HEK293 (cell line): Measurements from ENCODE around the gene ANO2.

Experiments
- CTCF ChIP-seq: fragments of 450-650 bp; formaldehyde crosslinking; IDR thresholded peaks from 2 replicates; pipeline ENCODE4 v1.5.1; 2016; ENCODE audit warnings: missing biosample characterization, missing genetic modification characterization
- PRDM10 ChIP-seq: fragments of 450-650 bp; formaldehyde crosslinking; IDR thresholded peaks from 2 replicates; pipeline ENCODE4 v1.5.1; 2016; ENCODE audit warnings: missing biosample characterization, missing genetic modification characterization
- ZBTB8A ChIP-seq: fragments of 450-650 bp; formaldehyde crosslinking; IDR thresholded peaks from 2 replicates; pipeline ENCODE4 v1.5.1; 2016; ENCODE audit warnings: missing biosample characterization, missing genetic modification characterization
- ZNF132 ChIP-seq: fragments of 450-650 bp; formaldehyde crosslinking; IDR thresholded peaks from 2 replicates; pipeline ENCODE4 v1.5.1; 2017; ENCODE audit warnings: missing biosample characterization, missing genetic modification characterization, borderline replicate concordance
- ZNF529 ChIP-seq: fragments of 450-650 bp; formaldehyde crosslinking; IDR thresholded peaks from 2 replicates; pipeline ENCODE4 v1.5.1; 2017; ENCODE audit warnings: missing genetic modification characterization, missing biosample characterization; ENCODE audit not compliant: insufficient replicate concordance
- ZNF830 ChIP-seq: fragments of 450-650 bp; IDR thresholded peaks from 2 replicates; pipeline ENCODE4 v1.5.0; 2018; ENCODE audit warnings: missing biosample characterization, missing genetic modification characterization, low read depth, mild to moderate bottlenecking, moderate library complexity
- ZSCAN16 ChIP-seq: fragments of 450-650 bp; formaldehyde crosslinking; IDR thresholded peaks from 2 replicates; pipeline ENCODE4 v1.5.1; 2016; ENCODE audit warnings: missing biosample characterization, missing genetic modification characterization

- no peak for TF ChIP-seq ZNF132
- TF ChIP-seq ZBTB8A (tag by site-specific recombination) = no peak
- TF ChIP-seq ZSCAN16 = no peak
- no peak for TF ChIP-seq CTCF (tag by site-specific recombination)
- TF ChIP-seq ZNF529 (tag by site-specific recombination) = no peak
- no peak for TF ChIP-seq ZNF830 (tag by site-specific recombination)
- no peak for TF ChIP-seq PRDM10 (tag by site-specific recombination)
These were observed 383.2 kb downstream of the ANO2 start for GRCh38 chr12:5561846-5562245.
